ENCODE data around the gene OR10A4. TPM values are rescaled to one million over a fixed set of nuclear protein-coding genes. Genes with fewer than 3 reads are reported as not detected.

Gene OR10A4
- total and polyA plus RNA-seq, 10 donors, result not detected

DNA sequence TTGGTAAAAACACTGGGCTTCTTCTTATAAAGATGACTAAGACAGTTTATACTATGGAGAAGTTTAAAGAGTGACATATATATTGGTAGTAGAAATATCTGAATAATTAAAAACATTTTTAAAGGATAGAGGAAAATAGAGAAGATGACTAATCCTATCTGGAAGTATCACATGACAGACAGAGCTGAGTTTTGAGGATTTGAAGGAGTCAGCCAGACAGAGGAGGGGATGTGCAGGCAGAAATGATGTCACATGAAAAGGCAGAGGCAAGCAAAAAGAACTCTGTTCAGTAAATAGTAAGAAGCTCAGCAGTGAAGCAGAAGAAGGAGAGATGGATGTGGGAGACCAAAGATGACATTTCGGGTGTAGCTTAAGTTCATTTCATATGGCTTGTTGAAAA lies 12.0 kb upstream of the OR10A4 start:
- no peak for DNase-seq
- Histone ChIP-seq H3K27me3 (replicated peaks in 1 of 7) (no peaks in the 10 kb centered on the region), H3K4me3 (no peak overlapping the region), H3K27ac (no peak overlapping the region), H3K36me3 (no peaks in the 10 kb centered on the region), H3K9me3 (no peaks in the 10 kb centered on the region), H3K4me1 (no peaks in the 10 kb centered on the region)
- WGBS, 5 donors, result 79 to 96% (median 85%) methylated on average over 1 of the region's 1 CpG
- no peak for TF ChIP-seq POLR2A (IDR thresholded peaks at IDR 0.05)
- TF ChIP-seq POLR2AphosphoS5 (IDR thresholded peaks at IDR 0.05), result no peak
- TF ChIP-seq, protein P1, sequence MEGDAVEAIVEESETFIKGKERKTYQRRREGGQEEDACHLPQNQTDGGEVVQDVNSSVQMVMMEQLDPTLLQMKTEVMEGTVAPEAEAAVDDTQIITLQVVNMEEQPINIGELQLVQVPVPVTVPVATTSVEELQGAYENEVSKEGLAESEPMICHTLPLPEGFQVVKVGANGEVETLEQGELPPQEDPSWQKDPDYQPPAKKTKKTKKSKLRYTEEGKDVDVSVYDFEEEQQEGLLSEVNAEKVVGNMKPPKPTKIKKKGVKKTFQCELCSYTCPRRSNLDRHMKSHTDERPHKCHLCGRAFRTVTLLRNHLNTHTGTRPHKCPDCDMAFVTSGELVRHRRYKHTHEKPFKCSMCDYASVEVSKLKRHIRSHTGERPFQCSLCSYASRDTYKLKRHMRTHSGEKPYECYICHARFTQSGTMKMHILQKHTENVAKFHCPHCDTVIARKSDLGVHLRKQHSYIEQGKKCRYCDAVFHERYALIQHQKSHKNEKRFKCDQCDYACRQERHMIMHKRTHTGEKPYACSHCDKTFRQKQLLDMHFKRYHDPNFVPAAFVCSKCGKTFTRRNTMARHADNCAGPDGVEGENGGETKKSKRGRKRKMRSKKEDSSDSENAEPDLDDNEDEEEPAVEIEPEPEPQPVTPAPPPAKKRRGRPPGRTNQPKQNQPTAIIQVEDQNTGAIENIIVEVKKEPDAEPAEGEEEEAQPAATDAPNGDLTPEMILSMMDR (IDR thresholded peaks at IDR 0.05 in 8 of 11, conservative IDR thresholded peaks at IDR 0.05 in 3 of 11), result no peak
- intact Hi-C loops (cut with DNase I; ENCODE audit: low total_unique reads), result no loop called here

DNA sequence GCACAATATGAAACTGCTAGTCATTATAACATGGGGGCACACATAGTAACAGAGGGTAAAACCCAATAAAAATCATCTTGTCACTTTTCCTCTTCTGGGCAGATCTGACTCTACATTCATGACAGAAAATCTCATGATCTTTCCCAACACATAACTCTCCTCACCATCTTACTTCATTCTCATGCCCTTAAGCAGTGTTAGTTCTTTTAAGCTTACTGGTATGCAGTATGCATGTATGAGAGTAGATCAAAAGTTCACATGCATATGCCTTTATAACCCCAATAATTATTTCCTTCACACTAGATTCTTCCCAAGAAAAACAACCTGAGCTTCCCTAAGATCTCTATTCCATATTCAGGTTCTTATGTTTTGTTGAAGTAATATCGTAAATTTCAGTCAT lies 5.1 kb upstream of the OR10A4 start:
- TF ChIP-seq, protein P1 (IDR thresholded peaks at IDR 0.05 in 8 of 11, conservative IDR thresholded peaks at IDR 0.05 in 3 of 11), result no peak
- no peak for TF ChIP-seq POLR2A (IDR thresholded peaks at IDR 0.05)
- TF ChIP-seq POLR2AphosphoS5 (IDR thresholded peaks at IDR 0.05), result no peak
- intact Hi-C loops (cut with DNase I; ENCODE audit: low total_unique reads), result no loop called here
- Histone ChIP-seq H3K27me3 (replicated peaks in 1 of 7) (no peaks in the 10 kb centered on the region), H3K4me3 (no peak overlapping the region), H3K27ac (no peak overlapping the region), H3K9me3 (no peaks in the 10 kb centered on the region), H3K36me3 (no peaks in the 10 kb centered on the region), H3K4me1 (no peaks in the 10 kb centered on the region)
- 74 to 88% (median 83%) methylated on average over 1 of the region's 1 CpG for WGBS, 5 donors
- DNase-seq, result no peak

DNA sequence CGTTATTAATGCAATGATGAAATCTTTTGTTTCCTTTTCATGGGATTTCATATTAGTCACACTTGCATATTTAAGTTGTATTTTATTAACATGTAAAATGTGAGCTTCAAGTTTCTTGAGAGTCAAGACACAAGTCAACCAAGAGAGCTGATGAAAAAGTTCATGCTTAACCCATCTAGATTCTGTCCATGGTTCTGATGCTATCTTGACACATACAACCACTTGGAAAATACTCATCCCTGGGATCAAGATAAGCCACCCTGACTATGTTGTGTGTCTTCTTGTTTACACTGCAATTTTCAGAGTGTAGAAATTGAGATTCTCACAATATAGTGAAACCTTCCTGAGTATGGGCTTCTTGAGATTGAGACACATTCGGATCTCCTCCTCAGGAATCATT lies 664 bp upstream of the OR10A4 start:
- TF ChIP-seq POLR2A (IDR thresholded peaks at IDR 0.05) (no peak), POLR2AphosphoS5 (IDR thresholded peaks at IDR 0.05) (no peak)
- TF ChIP-seq, protein P1 (IDR thresholded peaks at IDR 0.05 in 8 of 11, conservative IDR thresholded peaks at IDR 0.05 in 3 of 11), result no peak
- H3K4me1 ChIP-seq, result no peaks in the 10 kb centered on the region
- no peaks in the 10 kb centered on the region for H3K27me3 ChIP-seq (replicated peaks in 1 of 7)
- no peak overlapping the region for H3K4me3 ChIP-seq
- H3K27ac ChIP-seq, result no peak overlapping the region
- no peak for DNase-seq
- no peaks in the 10 kb centered on the region for H3K36me3 ChIP-seq
- intact Hi-C loops (cut with DNase I; ENCODE audit: low total_unique reads), result no loop called here
- no peaks in the 10 kb centered on the region for H3K9me3 ChIP-seq
- 78 to 95% (median 81%) methylated on average over 2 of the region's 2 CpGs for WGBS, 5 donors

DNA sequence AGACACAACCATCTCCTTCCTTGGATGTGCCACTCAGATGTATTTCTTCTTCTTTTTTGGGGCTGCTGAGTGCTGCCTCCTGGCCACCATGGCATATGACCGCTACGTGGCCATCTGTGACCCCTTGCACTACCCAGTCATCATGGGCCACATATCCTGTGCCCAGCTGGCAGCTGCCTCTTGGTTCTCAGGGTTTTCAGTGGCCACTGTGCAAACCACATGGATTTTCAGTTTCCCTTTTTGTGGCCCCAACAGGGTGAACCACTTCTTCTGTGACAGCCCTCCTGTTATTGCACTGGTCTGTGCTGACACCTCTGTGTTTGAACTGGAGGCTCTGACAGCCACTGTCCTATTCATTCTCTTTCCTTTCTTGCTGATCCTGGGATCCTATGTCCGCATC lies 489 bp downstream of the OR10A4 start:
- Histone ChIP-seq H3K36me3 (no peaks in the 10 kb centered on the region), H3K4me3 (no peak overlapping the region), H3K27me3 (replicated peaks in 1 of 7) (no peaks in the 10 kb centered on the region), H3K9me3 (no peaks in the 10 kb centered on the region), H3K27ac (no peak overlapping the region), H3K4me1 (no peaks in the 10 kb centered on the region)
- WGBS, 5 donors, result 70 to 93% (median 83%) methylated on average over 3 of the region's 3 CpGs
- no peak for DNase-seq
- TF ChIP-seq POLR2A (IDR thresholded peaks at IDR 0.05) (no peak), POLR2AphosphoS5 (IDR thresholded peaks at IDR 0.05) (no peak)
- TF ChIP-seq, protein P1 (IDR thresholded peaks at IDR 0.05 in 8 of 11, conservative IDR thresholded peaks at IDR 0.05 in 3 of 11), result no peak
- intact Hi-C loops (cut with DNase I; ENCODE audit: low total_unique reads), result no loop called here

Measured in spleen (tissue), 11 donors.